ENCODE measurements around the gene ZNF225. TPM values are rescaled to one million over a fixed set of nuclear protein-coding genes. Genes with fewer than 3 reads are reported as not detected.

ZNF225 gene
- 2.1 to 4.6 TPM (median 3.0 TPM) in 5 replicates for total RNA-seq (2022; extraction: Qiagen RNA extraction; ENCODE audit: low read depth)

DNA sequence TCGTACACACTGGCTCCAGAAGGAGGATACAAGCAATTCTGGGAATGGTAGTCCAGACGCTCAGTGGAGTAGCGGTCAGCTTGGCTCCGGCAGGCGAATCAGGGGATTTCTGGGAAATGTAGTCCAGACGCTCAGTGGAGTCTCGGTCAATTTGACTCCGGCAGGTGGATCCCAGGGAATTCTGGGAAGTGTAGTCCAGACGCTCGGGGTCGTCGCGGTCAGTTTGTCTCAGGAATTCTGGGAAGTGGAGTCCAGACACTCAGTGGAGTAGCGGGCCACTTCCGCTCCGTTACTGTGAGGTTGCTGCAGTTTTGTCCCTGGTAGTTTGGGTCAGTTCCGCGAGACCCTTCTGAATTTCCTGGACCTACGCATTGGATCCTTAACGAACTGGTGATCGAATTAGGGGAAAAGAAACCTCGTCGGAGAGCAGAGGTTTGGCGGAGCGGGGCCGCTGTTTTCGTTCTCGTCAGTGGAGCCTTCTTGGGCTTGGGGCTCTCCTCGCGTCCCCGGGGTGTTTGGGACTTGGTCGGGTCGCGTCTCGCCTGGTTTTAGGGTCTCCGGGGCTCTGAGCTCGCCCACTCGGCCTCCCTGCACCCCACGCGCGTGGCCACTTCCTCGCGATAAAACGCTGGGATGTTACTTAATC, at the start of gene ZNF225:
TSS of gene ZNF225 (plus strand) at position 262 of the 646 bp plus-strand sequence. CDS start 2,429 bp downstream, outside the sequence.

DNA sequence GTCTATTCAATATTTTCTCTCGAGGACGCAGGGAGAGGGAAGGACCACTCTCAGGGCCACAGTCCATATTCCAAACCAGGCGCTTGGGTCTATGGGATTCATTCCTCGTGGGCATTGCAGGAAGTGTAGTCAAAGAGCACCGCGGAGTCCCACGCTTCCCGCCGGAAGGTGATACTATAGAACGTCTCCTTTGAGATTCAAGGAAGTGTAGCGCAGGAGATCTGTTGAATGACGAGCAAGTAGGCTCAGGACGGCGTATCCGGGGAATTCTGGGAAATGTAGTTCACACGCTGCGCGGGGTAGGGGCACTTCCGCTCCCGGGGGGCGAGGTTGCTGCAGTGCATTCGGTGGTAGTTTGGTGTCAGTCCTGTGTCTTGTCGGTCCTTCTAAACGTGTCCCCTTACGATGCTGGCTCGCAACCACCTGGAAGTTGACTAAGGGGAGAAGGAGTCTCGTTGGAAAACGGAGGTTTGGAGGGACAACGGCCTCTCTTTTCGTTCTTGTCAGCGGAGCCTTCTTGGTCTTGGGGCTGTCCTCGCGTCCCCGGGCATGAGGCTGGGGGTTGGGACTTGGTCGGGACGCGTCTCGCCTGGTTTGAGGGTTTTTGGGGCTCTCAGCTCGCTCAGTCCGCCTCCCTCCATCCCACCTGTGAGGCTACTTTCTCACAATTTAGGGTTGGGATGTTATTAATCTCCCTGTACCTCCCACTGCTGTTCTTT, 41.2 kb upstream of the ZNF225 start, which contains the start of gene ZNF284:
TSS of gene ZNF284 (plus strand) at position 336 of the 719 bp plus-strand sequence. CDS start 4,231 bp downstream, outside the sequence.

DNA sequence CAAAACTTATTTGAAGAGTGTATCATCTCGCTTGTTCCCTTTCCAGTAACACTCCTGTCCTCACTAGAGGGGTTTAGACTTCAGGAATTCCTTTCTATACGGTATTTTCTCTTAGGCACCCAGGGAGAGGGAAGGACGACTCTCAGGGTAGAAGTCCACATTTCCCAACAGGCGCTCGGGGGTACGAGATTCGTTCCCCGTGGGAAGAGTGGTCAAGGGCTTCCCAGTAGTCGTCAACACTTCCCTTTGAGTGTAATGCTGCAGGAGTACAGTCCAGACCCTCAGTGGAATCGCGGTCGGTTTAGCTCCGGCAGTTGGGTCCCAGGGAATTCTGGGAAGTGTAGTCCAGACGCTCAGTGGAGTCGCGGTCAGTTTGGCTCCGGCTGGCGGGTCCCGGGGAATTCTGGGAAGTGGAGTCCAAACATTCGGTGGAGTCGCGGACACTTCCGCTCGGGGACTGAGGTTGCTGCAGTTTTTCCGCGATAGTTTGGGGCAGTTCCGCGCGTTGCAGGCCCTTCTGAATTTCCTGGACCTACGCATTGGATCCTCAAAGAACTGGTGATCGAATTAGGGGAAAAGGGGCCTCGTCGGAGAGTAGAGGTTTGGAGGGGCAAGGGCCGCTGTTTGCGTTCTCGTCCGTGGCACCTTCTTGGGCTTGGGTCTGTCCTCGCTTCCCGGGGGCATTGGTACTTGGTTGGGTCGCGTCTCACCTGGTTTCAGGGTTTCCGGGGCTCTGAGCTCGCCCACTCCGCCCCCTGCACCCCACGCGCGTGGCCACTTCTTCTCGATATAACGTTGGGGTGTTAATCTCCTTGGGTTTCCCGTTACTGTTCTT, 19.1 kb upstream of the ZNF225 start, which contains the start of gene ZNF224:
TSS of gene ZNF224 (plus strand) at position 431 of the 835 bp plus-strand sequence. CDS start 3,513 bp downstream, outside the sequence.

DNA sequence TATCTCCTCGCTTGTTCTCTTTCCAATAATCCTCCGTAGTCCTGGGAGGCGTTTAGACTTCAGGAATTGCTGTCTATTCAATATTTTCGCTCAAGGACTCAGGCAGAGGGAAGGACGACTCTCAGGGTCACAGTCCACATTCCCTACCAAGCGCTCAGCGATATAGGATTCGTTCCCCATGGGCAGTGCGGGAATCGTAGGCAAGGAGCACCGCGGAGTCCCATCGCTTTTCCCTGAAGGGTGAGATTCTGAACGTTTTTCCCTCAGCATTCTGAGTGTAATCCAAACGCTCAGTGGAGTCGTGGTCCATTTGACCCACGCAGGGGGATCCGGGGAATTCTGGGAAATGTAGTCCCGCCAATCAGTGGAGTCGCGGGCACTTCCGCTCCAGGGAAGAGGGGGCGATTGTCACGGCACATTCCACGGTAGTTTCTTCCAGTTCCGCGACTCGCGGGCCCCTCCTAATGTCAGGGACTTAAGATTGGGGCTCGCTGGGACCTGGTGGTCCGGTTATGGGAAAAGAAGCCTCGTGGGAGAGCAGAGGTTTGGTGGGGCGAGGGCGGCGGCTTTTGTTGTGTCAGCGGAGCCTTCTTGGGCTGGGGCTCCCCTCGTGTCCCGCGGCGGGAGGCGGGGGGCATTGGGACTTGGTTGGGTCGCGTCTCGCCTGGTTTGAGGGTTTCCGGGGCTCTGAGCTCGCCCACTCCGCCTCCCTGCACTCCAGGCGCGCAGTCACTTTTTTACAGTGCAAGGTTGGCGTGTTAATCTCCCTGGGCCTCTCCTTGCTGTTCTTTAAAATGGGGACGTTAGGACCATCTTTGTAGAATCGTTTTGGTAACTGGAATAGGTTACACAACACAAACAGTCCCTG, 28.2 kb downstream of the ZNF225 start, which contains the start of gene ZNF234:
TSS of gene ZNF234 (plus strand) at position 364 of the 868 bp plus-strand sequence. CDS start 3,079 bp downstream, outside the sequence.

DNA sequence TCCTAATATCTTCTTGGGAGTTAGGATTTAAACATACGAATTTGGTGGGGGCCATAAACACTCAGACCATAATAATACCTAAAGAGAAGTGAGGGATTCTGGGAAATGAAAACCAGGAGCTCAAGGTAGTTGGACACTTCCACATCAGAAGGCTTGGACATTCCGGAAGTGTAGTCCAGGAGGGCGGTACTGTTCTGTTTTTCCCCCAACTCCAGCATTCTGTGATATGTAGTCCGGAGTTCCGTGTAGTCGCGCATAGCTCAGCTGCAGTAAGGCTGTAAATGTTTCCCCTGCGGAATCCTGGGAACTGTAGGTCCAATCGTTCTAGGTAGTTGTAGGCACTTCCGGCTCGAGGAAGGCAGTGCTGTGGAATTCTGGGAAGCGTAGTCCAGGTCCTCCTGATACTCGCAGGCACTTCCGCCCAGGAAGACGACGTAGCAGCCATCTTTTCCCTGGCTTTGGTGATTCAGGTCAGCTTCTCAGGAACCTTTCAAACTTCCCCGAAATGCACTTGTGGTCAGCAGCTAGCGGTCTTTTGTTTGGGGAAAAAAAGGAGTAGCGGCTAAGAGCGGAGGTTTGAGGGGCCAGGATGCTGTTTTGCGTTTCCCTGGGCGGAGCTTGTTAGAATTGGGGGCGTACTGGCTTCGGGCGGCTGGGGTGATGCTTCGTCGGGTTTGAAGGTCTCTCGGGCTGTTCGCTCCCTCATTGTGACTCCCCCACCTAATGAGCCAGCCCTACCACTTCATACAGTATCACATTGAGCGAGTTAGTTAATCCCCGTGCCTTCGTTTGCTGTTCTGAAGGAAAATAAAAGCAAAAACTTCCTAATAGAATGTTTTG, 51.7 kb downstream of the ZNF225 start, which contains the start of gene ZNF226:
TSS of gene ZNF226 (plus strand) at position 428 of the 840 bp plus-strand sequence. CDS start 4,981 bp downstream, outside the sequence.

Other genes with a start within 250 kb of the ZNF225 start
- gene ZNF404, start 229.4 kb upstream of the ZNF225 start, total RNA-seq (2022; extraction: Qiagen RNA extraction; ENCODE audit: low read depth) = 0.20 to 0.43 TPM (median 0.23 TPM) in 5 replicates
- gene ZNF45, start 178.1 kb upstream of the ZNF225 start, total RNA-seq (2022; extraction: Qiagen RNA extraction; ENCODE audit: low read depth) = 10.3 to 12.8 TPM (median 10.6 TPM) in 5 replicates
- gene ZNF221, start 162.2 kb upstream of the ZNF225 start, total RNA-seq (2022; extraction: Qiagen RNA extraction; ENCODE audit: low read depth) = 0.23 to 0.90 TPM (median 0.61 TPM) in 5 replicates
- gene ZNF155, start 129.2 kb upstream of the ZNF225 start, total RNA-seq (2022; extraction: Qiagen RNA extraction; ENCODE audit: low read depth) = 2.4 to 3.6 TPM (median 3.1 TPM) in 5 replicates
- 2.5 to 3.8 TPM (median 3.5 TPM) in 5 replicates for gene ZNF230, start 110.4 kb upstream of the ZNF225 start, total RNA-seq (2022; extraction: Qiagen RNA extraction; ENCODE audit: low read depth)
- gene ZNF222, start 88.0 kb upstream of the ZNF225 start, total RNA-seq (2022; extraction: Qiagen RNA extraction; ENCODE audit: low read depth) = 3.0 to 6.0 TPM (median 3.5 TPM) in 5 replicates
- 2.4 to 2.9 TPM (median 2.6 TPM) in 5 replicates for gene ZNF223, start 61.4 kb upstream of the ZNF225 start, total RNA-seq (2022; extraction: Qiagen RNA extraction; ENCODE audit: low read depth)
- 0.41 to 0.71 TPM (median 0.45 TPM) in 5 replicates for gene ZNF284, start 41.2 kb upstream of the ZNF225 start, total RNA-seq (2022; extraction: Qiagen RNA extraction; ENCODE audit: low read depth)
- 9.3 to 12.8 TPM (median 10.4 TPM) in 5 replicates for gene ZNF224, start 19.0 kb upstream of the ZNF225 start, total RNA-seq (2022; extraction: Qiagen RNA extraction; ENCODE audit: low read depth)
- gene ZNF234, start 28.2 kb downstream of the ZNF225 start, total RNA-seq (2022; extraction: Qiagen RNA extraction; ENCODE audit: low read depth) = 1.9 to 3.2 TPM (median 2.6 TPM) in 5 replicates
- 19.3 to 23.0 TPM (median 19.8 TPM) in 5 replicates for gene ZNF226, start 51.7 kb downstream of the ZNF225 start, total RNA-seq (2022; extraction: Qiagen RNA extraction; ENCODE audit: low read depth)
- 10.7 to 12.9 TPM (median 11.0 TPM) in 5 replicates for gene ZNF227, start 99.1 kb downstream of the ZNF225 start, total RNA-seq (2022; extraction: Qiagen RNA extraction; ENCODE audit: low read depth)
- gene ZNF233, start 146.5 kb downstream of the ZNF225 start, total RNA-seq (2022; extraction: Qiagen RNA extraction; ENCODE audit: low read depth) = 0.41 to 0.86 TPM (median 0.45 TPM) in 5 replicates
- gene ZNF235, start 191.6 kb downstream of the ZNF225 start, total RNA-seq (2022; extraction: Qiagen RNA extraction; ENCODE audit: low read depth) = 2.4 to 4.1 TPM (median 3.1 TPM) in 5 replicates
- gene ZNF112, start 243.3 kb downstream of the ZNF225 start, total RNA-seq (2022; extraction: Qiagen RNA extraction; ENCODE audit: low read depth) = 1.7 to 2.8 TPM (median 2.3 TPM) in 5 replicates